GM12878 (cell line): ENCODE results near the gene CCNL2. TPM values are rescaled to one million over a fixed set of nuclear protein-coding genes. Genes with fewer than 3 reads are reported as not detected.

Experiments
- ATAC-seq: fragments of 200-7000 bp; cut with Tn5 transposase; 3 replicates; pipeline ENCODE4 v1.9.1; 2020; ENCODE audit warnings: mild to moderate bottlenecking, moderate library complexity
- BruUV-seq: library from RNA; stranded (reverse); fragments of 400-500 nt; replicated peaks from 2 replicates; lab custom pipeline; 2021; lab: Mats Ljungman, UMichigan
- CTCF ChIA-PET: fragments of 300-600 bp; sonication (Branson Sonifier 250); formaldehyde crosslinking; extraction: SDS; loops from one replicate; lab custom pipeline; 2021; ENCODE audit warnings: inconsistent platforms; lab: Yijun Ruan, JAX
- POLR2A ChIA-PET: fragments of 350-600 bp; formaldehyde crosslinking; extraction: SDS; loops from one replicate; lab custom pipeline; 2021; ENCODE audit warnings: inconsistent platforms; lab: Charles Lee
- RAD21 ChIA-PET: fragments of 300-600 bp; sonication (Branson Sonifier 250); formaldehyde crosslinking; loops from one replicate; lab custom pipeline; 2023; ENCODE audit warnings: antibody characterized with exemption; ENCODE audit not compliant: unreplicated experiment; lab: Charles Lee
- SMC1A ChIA-PET: fragments of 300-600 bp; sonication (Branson Sonifier 250); formaldehyde crosslinking; loops from one replicate; lab custom pipeline; 2023; ENCODE audit not compliant: unreplicated experiment, uncharacterized antibody; lab: Charles Lee
- DNase-seq: peaks from one replicate; pipeline ENCODE4 v3.0.0-alpha.2; 2011; ENCODE audit warnings: low read depth, low spot score
- FAIRE-seq: peaks from 3 replicates; lab custom pipeline; 2011; peaks lifted over from hg19 to GRCh38; lab: Jason Lieb, UNC
- H2AFZ ChIP-seq: 2 replicates; pipeline ENCODE4 v1.6.0; 2011; ENCODE audit warnings: low read depth, low read length, control low read depth; ENCODE audit not compliant: control insufficient read depth
- H3K27ac ChIP-seq: 2 replicates; pipeline ENCODE4 v1.5.1; 2011; ENCODE audit warnings: control low read depth; ENCODE audit not compliant: control insufficient read depth, insufficient read depth
- H3K27me3 ChIP-seq, 2 experiments: replicated peaks in 1 of 2; 2 replicates each; pipeline versions ENCODE4 v1.6.0 to v1.6.1; 2011; ENCODE audit warnings: low read length in 1 of 2; ENCODE audit not compliant: control insufficient read depth in 2 of 2, insufficient read depth in 2 of 2
- H3K36me3 ChIP-seq, 2 experiments: 2 replicates each; pipeline ENCODE4 v1.5.1; 2011; ENCODE audit warnings: low read length in 1 of 2; ENCODE audit not compliant: control insufficient read depth in 2 of 2, insufficient read depth in 2 of 2
- H3K4me1 ChIP-seq: 2 replicates; pipeline ENCODE4 v1.6.1; 2011; ENCODE audit warnings: mild to moderate bottlenecking, low read length, moderate library complexity, mixed read lengths; ENCODE audit not compliant: control insufficient read depth, insufficient read depth
- H3K4me2 ChIP-seq: 2 replicates; pipeline ENCODE4 v1.6.0; 2011; ENCODE audit warnings: control low read depth; ENCODE audit not compliant: control insufficient read depth, insufficient read depth
- H3K4me3 ChIP-seq: fragments of 200-600 bp; sonication (generic); 2 replicates; pipeline ENCODE4 v1.5.1; 2016
- H3K79me2 ChIP-seq: 2 replicates; pipeline ENCODE4 v1.6.0; 2011; ENCODE audit warnings: low read length; ENCODE audit not compliant: control insufficient read depth, insufficient read depth
- H3K9ac ChIP-seq: 2 replicates; pipeline ENCODE4 v1.8.0; 2011; ENCODE audit warnings: low read length, control low read depth, mixed read lengths; ENCODE audit not compliant: control insufficient read depth, insufficient read depth
- H3K9me3 ChIP-seq: replicated peaks from 3 replicates; pipeline ENCODE4 v1.5.1; 2011; ENCODE audit warnings: mild to moderate bottlenecking, low read length; ENCODE audit not compliant: control insufficient read depth, insufficient read depth
- H4K20me1 ChIP-seq: 2 replicates; pipeline ENCODE4 v1.6.0; 2011; ENCODE audit not compliant: control insufficient read depth, insufficient read depth
- BCL11A ChIP-seq: IDR thresholded peaks from 2 replicates; pipeline ENCODE4 v1.6.1; 2011; ENCODE audit warnings: low read depth, low read length
- EP300 ChIP-seq, 2 experiments: fragments of 150-350 bp in 1 of 2; IDR thresholded peaks; 2 replicates each; pipeline ENCODE4 v1.6.1; 2011 to 2012; ENCODE audit warnings: low read depth in 2 of 2, low read length in 2 of 2, borderline replicate concordance in 1 of 2, improper control_type of control experiment in 1 of 2, inconsistent platforms in 1 of 2; ENCODE audit not compliant: control insufficient read depth in 1 of 2
- SP1 ChIP-seq: IDR thresholded peaks from one replicate; pipeline ENCODE4 v1.6.1; 2011; ENCODE audit warnings: low read depth, low read length
- TCF12 ChIP-seq: IDR thresholded peaks from 2 replicates; pipeline ENCODE4 v1.6.1; 2011; ENCODE audit warnings: low read depth, mild to moderate bottlenecking, low read length
- ZSCAN29 ChIP-seq: fragments of 450-650 bp; IDR thresholded peaks from 2 replicates; pipeline ENCODE4 v1.6.1; 2017; ENCODE audit warnings: mild to moderate bottlenecking, moderate library complexity
- WGBS: methylation state at CpG from one replicate; pipeline ENCODE4 v1.1.6; 2016; ENCODE audit warnings: low lambda C conversion rate; ENCODE audit not compliant: insufficient replicate concordance, insufficient coverage; ENCODE audit errors: missing lambda C conversion rate; 5-methylcytosine and 5-hydroxymethylcytosine counted together
- in situ Hi-C: fragments of 300-500 bp; cut with MboI; formaldehyde crosslinking; loops from 9 replicates; pipeline ENCODE4 v1.14.3; 2018; ENCODE audit warnings: mixed read lengths
- intact Hi-C: fragments of 100-400 bp; cut with micrococcal nuclease; formaldehyde crosslinking; loops from one replicate; pipeline ENCODE4 v1.14.2; 2022; ENCODE audit not compliant: unreplicated experiment
- polyA plus RNA-seq, 11 experiments: library from polyadenylated mRNA; depleted of rRNA in 4 of 11; unstranded in 6 of 11; stranded (reverse) in 5 of 11; fragments of >200 nt; fragmentation: Nextera tagmentation in 4 of 11; fragmentation: Illumina TruSeq in 1 of 11; extraction: Ambion mirVana in 4 of 11; extraction: Trizol in 1 of 11; gene quantifications; 1 replicate in 1 of 11; 2 replicates in 10 of 11; pipeline versions ENCODE4 v1.2.1 to v1.2.3, GENCODE V29; 2011 to 2016; ENCODE audit warnings: inconsistent platforms in 2 of 11, missing spikeins in 2 of 11, low read depth in 1 of 11
- total RNA-seq, 4 experiments: library from RNA; depleted of rRNA in 3 of 4; stranded (reverse); fragments of >200 nt in 3 of 4; fragmentation: Illumina TruSeq in 1 of 4; extraction: Trizol in 1 of 4; gene quantifications; 2 replicates each; pipeline versions ENCODE4 v1.2.1 to v1.2.3, GENCODE V29; 2013 to 2021
- TF ChIP-seq, protein P1 (sequence below): fragments of 450-650 bp; IDR thresholded peaks from 2 replicates; pipeline ENCODE4 v1.6.1; 2017; ENCODE audit warnings: mild to moderate bottlenecking, low read depth, inconsistent platforms; ENCODE audit not compliant: poor library complexity, severe bottlenecking

The CCNL2 gene
- total and polyA plus RNA-seq, 10 of the 15 experiments (the other 5 are each of a cell fraction or from before 2014, with no cell fraction given) = 2.1 to 143 (median 101) TPM

DNA sequence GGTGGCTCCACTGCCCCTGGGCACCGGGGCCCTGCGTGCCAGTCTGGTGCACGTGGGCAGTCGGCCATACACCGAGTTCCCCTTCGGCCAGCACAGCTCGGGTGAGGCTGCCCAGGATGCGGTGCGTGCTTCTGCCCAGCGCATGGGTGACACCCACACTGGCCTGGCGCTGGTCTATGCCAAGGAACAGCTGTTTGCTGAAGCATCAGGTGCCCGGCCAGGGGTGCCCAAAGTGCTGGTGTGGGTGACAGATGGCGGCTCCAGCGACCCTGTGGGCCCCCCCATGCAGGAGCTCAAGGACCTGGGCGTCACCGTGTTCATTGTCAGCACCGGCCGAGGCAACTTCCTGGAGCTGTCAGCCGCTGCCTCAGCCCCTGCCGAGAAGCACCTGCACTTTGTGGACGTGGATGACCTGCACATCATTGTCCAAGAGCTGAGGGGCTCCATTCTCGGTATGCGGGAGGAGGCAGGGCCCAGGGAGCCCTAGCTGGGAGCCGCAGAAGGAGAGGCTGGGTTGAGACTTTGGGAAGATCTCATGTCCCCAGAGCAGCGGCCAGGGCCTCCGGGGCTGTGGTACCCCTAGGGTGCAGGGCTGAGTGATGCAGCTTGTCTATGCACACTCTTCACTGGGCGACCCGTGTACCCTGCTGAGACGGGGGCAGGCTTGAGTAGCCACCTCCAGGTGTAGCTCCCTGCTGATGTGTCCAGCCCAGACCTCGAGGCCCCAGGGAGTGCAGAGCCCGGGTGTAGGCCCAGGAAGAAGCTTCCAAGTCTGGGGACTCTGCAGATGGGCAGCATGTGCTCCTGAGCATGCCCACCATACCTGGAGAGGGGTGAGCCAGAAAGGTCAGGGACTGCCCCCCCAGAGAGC is 38.1 kb upstream of the CCNL2 start:
- no peak for TF ChIP-seq ZSCAN29
- TF ChIP-seq, protein P1, sequence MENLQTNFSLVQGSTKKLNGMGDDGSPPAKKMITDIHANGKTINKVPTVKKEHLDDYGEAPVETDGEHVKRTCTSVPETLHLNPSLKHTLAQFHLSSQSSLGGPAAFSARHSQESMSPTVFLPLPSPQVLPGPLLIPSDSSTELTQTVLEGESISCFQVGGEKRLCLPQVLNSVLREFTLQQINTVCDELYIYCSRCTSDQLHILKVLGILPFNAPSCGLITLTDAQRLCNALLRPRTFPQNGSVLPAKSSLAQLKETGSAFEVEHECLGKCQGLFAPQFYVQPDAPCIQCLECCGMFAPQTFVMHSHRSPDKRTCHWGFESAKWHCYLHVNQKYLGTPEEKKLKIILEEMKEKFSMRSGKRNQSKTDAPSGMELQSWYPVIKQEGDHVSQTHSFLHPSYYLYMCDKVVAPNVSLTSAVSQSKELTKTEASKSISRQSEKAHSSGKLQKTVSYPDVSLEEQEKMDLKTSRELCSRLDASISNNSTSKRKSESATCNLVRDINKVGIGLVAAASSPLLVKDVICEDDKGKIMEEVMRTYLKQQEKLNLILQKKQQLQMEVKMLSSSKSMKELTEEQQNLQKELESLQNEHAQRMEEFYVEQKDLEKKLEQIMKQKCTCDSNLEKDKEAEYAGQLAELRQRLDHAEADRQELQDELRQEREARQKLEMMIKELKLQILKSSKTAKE = no peak
- TF ChIP-seq BCL11A = no peak
- no peak for TF ChIP-seq SP1
- no peak for TF ChIP-seq EP300 (IDR thresholded peaks at IDR 0.05; ENCODE audit: borderline replicate concordance in 1 of 2, control insufficient read depth in 1 of 2, low read depth in 2 of 2, low read length in 2 of 2)
- no peak for TF ChIP-seq TCF12
- H3K9me3 ChIP-seq = no peaks in the 10 kb centered on the region
- H3K4me2 ChIP-seq = no peak overlapping the region
- CTCF ChIA-PET = interaction anchor here (0.6 to 2.3 kb wide), 10 partner anchors 8 to 67 kb away, joined by 3 to 15 read pairs (median 6); partner anchors contain the start of gene AURKAIP1
- FAIRE-seq = no peak
- no peak overlapping the region for H3K9ac ChIP-seq
- intact Hi-C loops (no loop called here), in situ Hi-C loops (no loop called here)
- no peak overlapping the region for H3K27ac ChIP-seq
- POLR2A ChIA-PET = interaction anchor here (0.7 to 1.7 kb wide), 6 partner anchors 14 to 66 kb away, joined by 3 to 10 read pairs (median 4); no protein-coding TSS in a partner anchor
- no peak overlapping the region for H3K4me3 ChIP-seq
- no peaks in the 10 kb centered on the region for H3K36me3 ChIP-seq
- SMC1A ChIA-PET = interaction anchor here (0.9 to 1.3 kb wide), 3 partner anchors 30 to 63 kb away, joined by 3 read pairs; no protein-coding TSS in a partner anchor
- H2AFZ ChIP-seq = no peak overlapping the region
- no peaks in the 10 kb centered on the region for H3K79me2 ChIP-seq
- WGBS = 43% methylated on average over 27 of the region's 31 CpGs
- H3K4me1 ChIP-seq = peaks cover 26% of the 10 kb centered on the region
- BruUV-seq = no TSS peak
- no peaks in the 10 kb centered on the region for H4K20me1 ChIP-seq
- DNase-seq = no peak
- peaks cover 0 to 11% of the 10 kb centered on the region in 2 experiments; a peak in 3 of 4 replicates for H3K27me3 ChIP-seq
- peak; percentile 2; the same call in 2 of the 3 replicates for ATAC-seq
- RAD21 ChIA-PET = interaction anchor here (0.8 to 2.0 kb wide), 8 partner anchors 15 to 67 kb away, joined by 3 to 8 read pairs (median 4); partner anchors contain the start of genes AURKAIP1 and MRPL20
